Lower leg skin (tissue), 3 donors: ENCODE measurements around the gene MTHFD2L.

Experiments used
- CTCF ChIP-seq, 3 donors: fragments of 450-650 bp; IDR thresholded peaks; one replicate each; pipeline ENCODE4 v1.5.1; 2016; ENCODE audit warnings: antibody characterized with exemption in 3 of 3, mild to moderate bottlenecking in 3 of 3, moderate library complexity in 2 of 3
- POLR2A ChIP-seq, 2 donors: fragments of 450-650 bp; IDR thresholded peaks; one replicate each; pipeline ENCODE4 v1.6.1; 2016 to 2017; ENCODE audit warnings: antibody characterized with exemption in 2 of 2, mild to moderate bottlenecking in 1 of 2, moderate library complexity in 1 of 2

- TF ChIP-seq POLR2A (IDR thresholded peaks at IDR 0.05) (no peak), CTCF (IDR thresholded peaks at IDR 0.05) (peak in 1 of 3 donors; percentile 16)
These were observed 44.2 kb downstream of the MTHFD2L start for GRCh38 chr4:74202062-74202586.
